Measurements from ENCODE around the gene EVA1C.
"Not testable (repeated sequence)": the region's sequence is repeated elsewhere in the genome, so short reads cannot be mapped to it uniquely, and the experiment has no call there.

The EVA1C gene

DNA sequence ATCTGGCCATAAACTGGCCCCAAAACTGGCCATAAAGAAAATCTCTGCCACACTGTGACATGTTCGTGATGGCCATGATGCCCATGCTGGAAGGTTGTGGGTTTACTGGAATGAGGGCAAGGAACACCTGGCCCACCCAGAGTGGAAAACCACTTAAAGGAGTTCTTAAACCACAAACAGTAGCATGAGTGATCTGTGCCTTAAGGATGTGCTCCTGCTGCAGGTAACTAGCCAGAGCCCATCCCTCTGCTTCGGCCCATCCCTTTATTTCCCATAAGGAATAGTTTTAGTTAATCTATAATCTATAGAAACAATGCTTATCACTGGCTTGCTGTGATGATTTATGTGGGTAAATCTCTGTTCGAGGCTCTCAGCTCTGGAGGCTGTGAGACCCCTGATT lies 50.1 kb downstream of the EVA1C start:
- not testable (repeated sequence) for DNase-seq (ENCODE audit: low spot score)

DNA sequence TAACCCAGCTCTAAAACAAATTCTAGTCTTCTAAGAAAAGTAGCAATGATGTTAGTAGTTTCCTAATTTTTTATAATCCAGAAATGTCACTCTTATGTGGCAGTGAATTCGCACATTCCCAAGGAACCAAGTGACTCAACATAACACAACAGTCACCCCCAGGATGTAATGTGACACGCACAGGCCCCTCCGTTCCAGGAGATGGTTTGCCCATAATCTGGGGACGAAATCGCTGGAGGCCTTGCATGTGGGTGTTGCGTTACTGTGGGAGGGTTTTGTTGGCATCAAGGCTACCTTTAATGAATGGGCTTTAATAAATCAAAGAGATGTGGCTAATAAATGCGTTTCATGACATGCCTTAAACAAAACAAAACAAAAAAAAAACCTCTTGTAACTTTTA lies 50.9 kb downstream of the EVA1C start:
- DNase-seq (ENCODE audit: low spot score), result no peak

DNA sequence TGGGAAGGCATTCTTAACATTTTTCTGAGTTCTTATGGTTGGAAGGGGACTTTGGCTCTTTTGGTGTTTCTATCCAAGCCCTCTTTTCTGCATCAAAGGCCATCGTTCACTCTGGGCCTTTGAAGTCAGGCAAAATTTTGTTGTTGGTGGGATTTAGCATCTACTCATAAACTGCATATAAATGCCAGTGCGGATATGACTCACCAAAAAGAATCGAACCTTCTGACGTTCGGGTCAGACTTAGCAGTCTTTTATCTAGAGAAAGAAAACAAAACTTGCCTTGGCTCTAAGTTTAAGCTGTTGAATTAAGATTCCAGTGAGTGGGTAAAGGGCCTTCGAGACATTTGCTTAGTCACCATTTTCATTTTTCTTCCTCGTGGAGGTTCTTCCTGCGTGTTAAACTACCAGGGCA lies 51.4 kb downstream of the EVA1C start:
- DNase-seq (ENCODE audit: low spot score), result no peak

DNA sequence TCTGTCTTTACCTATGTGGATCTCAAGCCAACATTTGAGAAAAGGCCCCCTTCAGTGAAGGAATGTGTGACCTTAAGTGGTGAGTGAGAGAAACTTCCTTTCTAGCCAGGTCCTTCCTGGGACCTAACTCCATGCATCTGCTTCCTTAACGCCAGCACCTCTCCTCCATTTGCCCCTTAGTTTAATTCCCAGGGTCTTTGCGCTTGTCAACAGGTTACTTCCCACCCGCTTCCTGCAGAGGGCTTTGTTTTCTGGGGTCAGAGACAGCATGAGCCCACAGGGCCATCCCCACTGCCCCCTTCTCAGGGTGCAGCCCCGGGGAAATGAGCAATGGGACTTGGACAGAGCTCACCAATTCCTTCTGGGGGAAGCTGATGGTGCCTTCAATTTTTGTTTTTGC lies 54.8 kb downstream of the EVA1C start:
- no peak for DNase-seq (ENCODE audit: low spot score)

DNA sequence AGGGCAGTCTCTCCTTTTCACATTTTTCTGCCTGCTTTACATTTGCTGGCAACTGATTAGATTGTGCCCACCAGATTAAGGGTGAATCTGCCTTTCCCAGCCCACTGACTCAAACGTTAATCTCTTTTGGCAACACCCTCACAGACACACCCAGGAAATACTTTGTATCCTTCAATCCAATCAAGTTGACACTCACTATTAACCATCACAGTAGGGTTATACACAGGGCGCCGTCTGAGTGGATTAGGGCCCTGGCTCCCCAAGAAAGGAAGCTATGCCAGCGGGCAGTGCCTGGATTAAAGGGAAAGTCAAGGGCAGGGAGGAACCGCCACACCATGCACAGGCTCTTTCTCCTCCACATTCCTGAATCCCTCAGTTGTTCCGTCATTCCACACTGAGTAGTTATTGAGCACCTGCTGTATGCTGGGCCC lies 56.2 kb downstream of the EVA1C start:
- no peak for DNase-seq (ENCODE audit: low spot score)

DNA sequence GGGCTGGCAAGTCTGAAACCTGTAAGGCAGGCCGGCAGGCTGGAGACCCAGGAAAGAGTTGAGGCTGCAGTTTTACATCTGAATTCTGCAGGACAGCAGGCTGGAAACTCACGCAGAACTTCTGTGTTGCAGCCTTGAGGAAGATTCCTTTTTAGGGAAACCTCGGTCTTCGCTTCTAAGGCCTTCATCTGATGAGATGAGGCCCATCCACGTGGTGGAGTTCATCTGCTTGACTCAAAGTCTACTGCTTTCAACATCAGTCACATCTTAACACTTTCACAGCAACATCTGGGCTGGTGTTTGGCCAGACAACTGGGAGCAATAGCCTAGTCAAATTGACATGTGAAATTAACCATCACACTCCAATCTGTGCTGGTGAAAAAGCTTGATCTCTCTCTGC lies 57.1 kb downstream of the EVA1C start:
- no peak for DNase-seq (ENCODE audit: low spot score)

DNA sequence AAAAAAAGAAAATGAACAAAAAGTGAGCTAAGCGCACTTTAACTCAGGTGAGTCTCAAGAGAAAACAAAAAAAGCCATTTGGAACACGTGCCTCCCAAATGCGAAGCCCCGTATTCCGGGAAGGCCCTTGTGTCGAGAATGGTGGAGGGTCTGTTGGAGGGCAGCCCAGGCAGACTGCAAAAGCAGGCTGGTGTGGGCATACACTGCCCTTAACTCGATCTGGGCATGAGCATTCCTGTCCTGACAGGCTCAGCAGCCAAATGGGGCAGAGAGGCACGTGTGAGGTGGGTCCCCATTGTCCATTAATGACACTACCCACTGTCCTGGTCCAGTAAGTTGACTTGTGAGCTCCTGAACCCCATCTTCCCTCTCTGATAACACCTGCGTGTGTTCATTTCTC lies 57.7 kb downstream of the EVA1C start:
- DNase-seq (ENCODE audit: low spot score), result no peak

DNA sequence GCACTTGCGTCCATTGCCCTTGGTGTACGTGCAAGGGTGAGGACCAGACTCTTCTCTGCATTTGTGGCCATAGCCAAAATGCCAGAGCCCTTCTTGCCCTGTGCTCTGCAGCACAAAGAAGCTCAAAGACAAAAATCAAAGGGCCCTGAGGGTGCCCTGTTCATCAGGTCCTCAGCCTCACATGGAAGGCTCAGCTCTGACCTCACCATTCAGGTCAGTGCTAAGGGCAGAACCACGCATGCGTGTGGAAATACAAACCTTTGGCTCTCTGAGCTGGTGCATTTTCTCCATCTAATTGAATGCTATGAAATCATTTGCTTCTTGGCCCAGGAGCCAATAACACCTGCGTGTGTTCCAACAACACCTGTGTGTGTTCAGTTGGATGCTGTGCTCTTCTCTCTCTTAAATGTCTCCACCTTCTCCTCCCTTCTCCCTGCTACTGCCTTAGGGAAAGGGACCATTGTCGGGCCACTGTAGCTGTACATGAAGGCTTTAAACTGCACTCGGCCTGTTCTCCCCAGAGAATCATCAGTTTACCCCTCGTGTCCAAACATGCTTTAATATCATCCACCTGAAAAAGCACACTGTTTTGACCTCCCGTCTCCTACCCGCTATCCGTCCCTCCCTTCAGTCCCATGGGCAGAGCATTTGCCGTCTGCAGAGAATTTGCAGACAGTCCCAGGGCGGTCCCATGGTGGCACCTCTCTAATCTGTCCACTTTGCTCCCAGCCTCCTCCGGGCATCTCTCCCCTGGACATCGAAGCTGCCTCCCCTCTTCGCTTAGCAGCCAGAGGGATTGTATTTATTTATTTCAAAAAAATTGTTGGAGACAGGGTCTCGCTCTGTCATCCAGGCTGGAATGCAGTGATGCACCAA lies 60.6 kb downstream of the EVA1C start:
- DNase-seq (ENCODE audit: low spot score), result no peak

DNA sequence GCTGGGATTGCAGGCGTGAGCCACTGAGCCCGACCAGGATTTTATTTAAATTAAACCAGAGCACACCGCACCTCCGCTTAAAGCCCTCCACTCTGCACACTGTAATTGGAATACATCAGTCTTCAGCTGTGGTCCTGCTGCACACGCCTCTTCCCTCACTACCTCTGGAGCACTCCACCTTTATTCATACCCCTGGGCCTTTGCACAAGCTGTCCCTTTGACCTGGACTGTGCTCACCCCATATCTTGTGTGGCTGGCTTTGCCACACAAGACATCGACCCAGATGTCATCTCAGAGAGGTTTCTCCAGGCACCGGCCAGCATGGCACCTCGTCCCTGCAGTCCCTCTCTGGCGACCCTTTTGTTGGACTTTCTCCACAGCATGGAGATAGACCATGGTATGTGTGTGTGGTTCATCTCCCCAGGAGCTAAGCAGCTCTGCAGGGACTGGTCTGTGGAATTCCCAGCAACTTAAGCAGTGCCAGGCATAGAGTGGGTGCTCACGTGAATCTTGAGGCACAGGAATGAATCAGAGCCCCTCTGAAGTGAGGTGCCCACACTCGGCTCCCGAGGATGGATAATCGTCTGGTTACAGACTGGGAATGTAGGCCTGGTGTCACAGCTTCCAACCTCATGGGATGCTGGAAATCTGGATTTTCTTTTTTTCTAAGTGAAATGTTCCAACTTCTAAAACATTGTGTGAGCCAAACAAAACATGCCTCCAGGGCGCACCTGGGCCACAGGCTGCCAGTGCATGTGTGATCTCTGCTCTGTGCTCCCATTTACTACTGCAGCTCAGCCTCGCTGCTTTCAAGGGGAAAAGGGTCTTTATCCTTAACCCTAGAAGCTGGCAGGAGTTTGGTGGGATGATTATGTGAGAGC lies 61.9 kb downstream of the EVA1C start:
- no peak for DNase-seq (ENCODE audit: low spot score)

DNA sequence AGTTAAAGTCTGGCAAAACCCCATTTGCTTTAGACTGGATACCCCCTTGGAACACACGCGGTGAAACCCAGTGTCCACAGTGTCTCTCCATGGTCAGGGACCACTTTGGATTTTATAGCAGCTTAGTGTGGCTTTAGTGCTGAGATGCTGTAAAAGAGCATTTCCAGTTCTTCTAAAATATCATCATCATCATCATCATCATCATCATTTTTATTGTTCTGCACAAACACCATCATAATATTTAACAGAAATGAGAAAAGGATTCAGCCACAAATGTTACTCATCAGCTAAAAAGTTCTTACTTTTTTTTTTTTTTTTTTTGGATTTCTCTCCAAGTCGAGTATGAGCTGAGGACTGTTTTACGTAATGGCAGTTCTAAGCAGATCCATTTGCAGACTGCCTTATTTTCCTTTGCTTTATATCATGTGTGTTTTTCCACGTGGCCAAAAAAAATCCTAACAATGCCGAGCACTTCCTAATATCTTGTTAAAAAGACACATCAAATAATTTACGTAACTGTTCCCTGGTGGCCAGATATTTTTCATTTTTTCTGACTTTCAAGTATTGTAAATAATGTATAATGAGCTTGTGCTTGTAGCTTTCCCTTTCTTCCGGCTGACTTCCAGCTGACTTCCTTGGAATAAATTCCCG lies 62.8 kb downstream of the EVA1C start:
- no peak for DNase-seq (ENCODE audit: low spot score)

DNA sequence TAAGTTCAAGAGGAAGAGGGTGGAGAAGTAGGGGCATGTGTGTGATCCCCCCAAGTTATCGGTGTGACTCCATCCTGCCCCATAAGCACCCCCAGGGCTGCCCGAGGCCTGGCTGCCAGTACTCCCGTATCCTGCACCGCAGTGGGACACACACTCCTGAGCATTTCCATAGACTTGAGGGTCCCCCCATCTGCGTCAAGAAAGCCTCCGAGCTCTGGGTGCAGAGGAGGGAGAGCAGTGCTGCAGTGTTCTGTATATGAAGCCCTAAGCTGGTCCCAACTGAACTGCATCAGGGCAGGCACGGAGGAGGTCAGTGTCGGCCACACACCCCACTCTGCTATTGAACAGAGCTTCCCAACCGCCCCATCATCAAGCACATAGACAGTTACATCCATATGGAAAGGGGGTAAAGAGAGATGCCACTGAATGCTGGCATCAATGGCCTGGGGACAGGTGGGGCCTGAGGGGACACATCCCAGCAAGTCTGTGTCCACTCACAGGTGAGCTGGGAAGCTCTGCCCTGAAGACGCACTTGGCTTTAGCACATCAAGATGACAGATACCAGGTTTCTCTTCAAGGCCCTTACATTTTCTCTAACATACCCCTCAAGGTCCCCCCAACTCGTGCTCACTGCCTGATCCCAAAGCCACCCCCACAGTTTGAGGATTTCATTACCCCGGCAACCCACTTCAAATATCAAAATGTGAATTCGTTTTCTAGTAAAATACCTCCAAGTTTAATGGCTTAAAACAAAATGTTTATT lies 64.3 kb downstream of the EVA1C start:
- DNase-seq (ENCODE audit: low spot score), result no peak

DNA sequence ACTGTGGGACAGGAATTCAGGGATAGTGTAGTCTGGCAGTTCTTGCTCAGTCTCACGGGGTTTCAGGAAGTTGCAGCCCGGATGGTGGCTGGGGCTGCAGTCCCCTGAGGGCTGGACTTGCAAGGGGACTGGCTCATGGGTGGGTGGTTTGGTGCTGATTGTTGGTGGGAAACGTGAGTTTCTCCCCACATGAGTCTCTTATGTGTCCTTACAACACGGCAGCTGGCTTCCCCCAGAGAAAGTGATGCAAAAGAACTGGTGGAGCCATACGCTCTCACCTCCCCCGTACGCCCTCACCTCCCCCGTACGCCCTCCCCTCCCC lies 64.9 kb downstream of the EVA1C start:
- DNase-seq (ENCODE audit: low spot score), result no peak

DNA sequence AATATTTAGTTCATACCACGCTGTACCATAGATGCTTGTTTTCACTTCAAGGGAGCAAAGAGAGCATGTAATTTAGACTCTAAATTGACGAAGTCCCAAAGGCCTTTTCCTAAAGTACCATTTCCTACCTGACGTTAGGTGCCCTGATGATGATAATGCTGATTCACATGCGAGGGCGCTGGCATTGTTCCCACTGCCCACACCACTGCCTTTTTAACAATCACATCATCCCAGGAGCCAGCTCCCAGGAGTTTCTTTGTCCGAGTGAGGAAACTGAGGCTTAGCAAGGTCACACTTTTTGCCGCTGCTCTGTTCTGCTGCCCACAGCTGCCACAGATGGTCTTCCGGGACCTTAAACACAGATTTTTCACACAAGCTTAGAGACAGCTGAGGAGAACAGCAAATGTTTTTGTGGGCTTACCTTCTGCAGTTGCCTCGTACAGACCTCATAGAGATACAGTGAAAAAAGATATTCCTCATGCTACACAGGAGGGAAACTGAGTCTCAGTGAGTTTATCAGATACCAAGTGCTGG lies 69.4 kb downstream of the EVA1C start:
- DNase-seq (ENCODE audit: low spot score), result no peak

DNA sequence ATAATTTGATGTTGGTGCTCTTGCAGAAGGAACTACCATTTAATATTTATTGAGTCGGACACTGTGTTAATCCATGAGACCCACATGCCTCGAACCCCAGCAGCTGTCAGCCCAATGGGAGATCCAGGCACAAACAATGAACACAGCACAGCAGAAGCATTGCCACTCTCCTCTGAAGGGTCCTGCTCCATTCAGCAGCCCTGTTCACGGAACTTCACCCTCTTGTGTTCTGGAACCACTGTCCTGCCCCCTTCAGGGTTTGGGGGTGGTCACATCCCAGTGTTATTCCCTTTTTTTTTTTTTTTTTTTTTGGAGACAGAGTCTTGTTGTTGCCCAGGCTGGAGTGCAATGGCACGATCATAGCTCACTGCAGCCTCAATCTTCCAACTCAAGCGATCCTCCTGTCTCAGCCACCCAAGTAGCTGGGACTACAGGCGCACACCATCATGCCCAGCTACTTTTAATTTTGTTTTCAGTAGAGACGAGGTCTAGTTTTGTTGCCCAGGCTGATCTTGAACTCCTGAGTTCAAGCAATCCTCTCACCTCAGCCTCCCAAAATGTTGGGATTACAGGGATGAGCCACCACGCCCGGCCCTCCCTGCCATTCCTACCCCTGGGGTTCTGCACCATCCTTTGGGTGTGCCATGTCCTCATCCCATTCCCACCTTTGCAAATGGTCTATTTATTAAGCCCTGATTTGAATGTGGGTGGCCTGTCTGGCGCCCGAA lies 70.2 kb downstream of the EVA1C start:
- no peak for DNase-seq (ENCODE audit: low spot score)

DNA sequence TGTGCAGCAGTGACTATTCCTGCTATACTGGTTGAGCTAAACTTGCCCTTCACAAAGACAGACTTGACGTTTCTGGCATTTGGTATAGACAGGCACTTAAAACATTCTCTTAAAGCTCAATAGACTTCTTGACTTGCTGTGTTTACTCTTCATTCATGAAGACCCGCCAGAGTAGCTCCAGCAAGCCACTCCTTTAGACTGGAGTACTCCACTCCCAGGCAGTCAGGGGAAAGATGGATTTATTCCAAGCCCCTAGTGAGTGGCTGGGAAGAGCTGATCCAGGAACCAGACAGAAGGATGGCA lies 70.7 kb downstream of the EVA1C start:
- DNase-seq (ENCODE audit: low spot score), result no peak

DNA sequence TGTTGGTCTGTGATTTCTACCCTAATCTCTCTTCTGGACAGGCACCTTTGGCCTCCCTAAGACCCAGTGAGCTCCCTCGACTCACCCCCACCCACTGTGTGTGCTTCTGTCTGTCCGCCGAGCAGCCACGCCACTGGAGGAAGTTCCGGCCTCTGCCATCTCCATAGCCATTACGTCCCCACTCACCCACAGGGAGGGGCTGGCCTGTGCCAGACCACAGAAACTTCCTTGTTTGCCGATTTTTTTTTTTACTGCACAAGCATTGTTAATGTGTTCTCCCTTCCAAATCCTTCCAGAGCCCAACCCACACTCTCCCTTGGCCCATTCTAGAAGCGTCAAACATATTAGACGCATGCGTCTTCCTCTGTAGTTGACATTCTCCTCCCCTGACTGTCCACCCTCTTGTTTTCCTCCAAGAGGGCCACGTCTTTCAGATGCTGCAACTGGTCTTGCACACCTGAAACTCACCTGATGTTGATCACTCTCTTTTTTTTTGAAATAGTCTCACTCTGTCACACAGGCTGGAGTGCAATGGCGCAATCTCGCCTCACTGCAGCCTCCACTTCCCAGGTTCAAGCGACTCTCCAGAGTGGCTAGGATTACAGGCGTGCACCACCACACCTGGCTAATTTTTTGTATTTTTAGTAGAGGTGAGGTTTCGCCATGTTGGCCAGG lies 72.3 kb downstream of the EVA1C start:
- no peak for DNase-seq (ENCODE audit: low spot score)

DNA sequence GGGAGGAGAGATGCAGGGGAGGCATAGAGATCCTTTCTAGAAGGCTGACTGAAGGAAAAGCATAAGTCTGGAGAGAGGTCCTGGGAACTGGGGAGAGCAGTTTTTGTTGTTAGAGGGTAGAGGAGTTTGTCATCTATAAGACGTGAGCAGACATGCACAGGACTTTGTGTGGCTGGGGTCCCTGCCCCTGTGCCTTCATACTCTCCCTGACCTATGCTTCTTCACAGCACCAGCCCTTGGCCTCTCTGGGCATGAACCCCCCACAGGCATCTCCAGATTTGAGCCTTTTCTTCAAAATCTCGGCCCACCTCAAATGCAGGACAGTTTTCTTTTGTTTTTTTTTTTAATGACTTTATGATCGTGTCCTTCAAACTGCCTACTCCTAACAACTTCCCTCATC lies 79.9 kb downstream of the EVA1C start:
- DNase-seq (ENCODE audit: low spot score), result no peak

DNA sequence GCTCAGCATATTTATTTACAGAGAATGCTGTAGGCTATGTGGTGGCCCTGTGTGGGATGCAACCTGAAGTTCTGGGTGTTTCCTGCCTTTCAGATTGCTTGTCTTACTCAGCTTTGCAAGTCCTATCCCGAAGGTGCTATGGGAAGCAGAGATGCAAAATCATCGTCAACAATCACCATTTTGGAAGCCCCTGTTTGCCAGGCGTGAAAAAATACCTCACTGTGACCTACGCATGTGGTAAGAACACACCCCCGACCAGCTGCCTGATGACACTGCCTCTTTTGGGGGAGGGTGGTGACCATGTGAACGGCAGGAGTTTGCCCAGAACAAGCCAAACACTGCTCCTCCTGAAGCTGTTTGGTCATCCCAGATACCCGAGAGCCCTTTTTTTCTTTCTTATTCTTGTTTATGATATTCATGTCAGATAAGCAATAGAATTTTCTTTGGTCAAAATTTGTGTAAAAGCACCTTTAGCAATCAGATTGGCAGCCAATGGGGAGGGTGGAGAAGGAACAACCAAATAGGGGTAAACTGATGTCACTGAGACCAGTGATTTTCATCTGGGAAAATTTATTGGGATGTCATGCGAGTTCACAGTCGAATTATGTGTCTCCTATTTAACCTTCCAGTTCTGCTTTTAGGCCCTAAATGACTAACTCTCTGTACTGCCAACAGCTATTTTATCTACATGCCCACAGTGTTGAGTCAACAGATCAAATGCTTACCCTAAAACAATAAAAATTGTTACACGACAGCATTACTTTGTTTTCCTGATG lies 82.6 kb downstream of the EVA1C start:
- DNase-seq (ENCODE audit: low spot score), result no peak

DNA sequence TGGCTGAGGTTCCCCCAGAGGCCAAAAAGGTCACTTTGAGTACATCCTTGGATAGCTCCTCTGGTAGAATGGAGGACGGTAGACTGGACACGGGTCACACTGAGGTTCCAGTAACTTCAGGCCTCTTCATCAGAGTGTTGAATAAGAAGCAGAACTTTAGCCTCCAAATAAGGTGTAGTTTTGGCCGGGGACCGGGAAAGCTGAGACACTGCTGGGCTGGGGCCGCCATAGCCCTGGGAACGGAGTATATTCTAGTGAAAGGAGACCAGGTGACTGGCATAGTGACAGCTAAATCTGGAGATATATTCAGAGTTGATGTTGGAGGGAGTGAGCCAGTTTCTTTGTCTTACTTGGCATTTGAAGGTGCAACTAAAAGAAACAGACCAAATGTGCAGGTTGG lies 84.1 kb downstream of the EVA1C start:
- no peak for DNase-seq (ENCODE audit: low spot score)

Measured in ecto neural progenitor cell (in vitro differentiated cells).